Fibroblast of skin of right quadriceps (primary cell): Measurements from ENCODE around the gene PSMB9.
"Not testable (repeated sequence)": the region's sequence is repeated elsewhere in the genome, so short reads cannot be mapped to it uniquely, and the experiment has no call there.

Source experiments
- DNase-seq: peaks from one replicate; pipeline ENCODE4 v3.0.0-alpha.2; 2013

Gene PSMB9

GRCh38 chr6:32853541-32854375, at the start of gene PSMB9, which contains the start of gene TAP1:
TSS of gene PSMB9 (plus strand) at chr6:32854192. CDS start at chr6:32854230, 38 bp downstream.
TSS of gene TAP1 (minus strand) at chr6:32853704. CDS start at chr6:32853636, 68 bp downstream.
- DNase-seq, result peak; percentile 89

GRCh38 chr6:32805404-32805803, 48.6 kb upstream of the PSMB9 start:
- not testable (repeated sequence) for DNase-seq

- no peak for DNase-seq
Observed at GRCh38 chr6:32807020-32807580, 46.9 kb upstream of the PSMB9 start.

GRCh38 chr6:32809171-32809570, 44.8 kb upstream of the PSMB9 start:
- no peak for DNase-seq

GRCh38 chr6:32814145-32814544, 39.8 kb upstream of the PSMB9 start:
- no peak for DNase-seq

GRCh38 chr6:32815115-32815514, 38.9 kb upstream of the PSMB9 start:
- peak; percentile 45 for DNase-seq

- DNase-seq, result no peak
Observed at GRCh38 chr6:32815996-32816395, 38.0 kb upstream of the PSMB9 start.

- DNase-seq, result no peak
Observed at GRCh38 chr6:32816746-32817204, 37.2 kb upstream of the PSMB9 start, which contains the start of gene HLA-DOB. TSS of gene HLA-DOB (minus strand) at chr6:32817002. CDS start at chr6:32816951, 51 bp downstream.

- no peak for DNase-seq
Observed at GRCh38 chr6:32818867-32819266, 35.1 kb upstream of the PSMB9 start.

GRCh38 chr6:32819729-32820128, 34.3 kb upstream of the PSMB9 start:
- DNase-seq, result peak; percentile 79

GRCh38 chr6:32825966-32826365, 28.0 kb upstream of the PSMB9 start:
- peak; percentile 47 for DNase-seq

GRCh38 chr6:32827025-32827424, 27.0 kb upstream of the PSMB9 start:
- no peak for DNase-seq

- no peak for DNase-seq
Observed at GRCh38 chr6:32829495-32829894, 24.5 kb upstream of the PSMB9 start.

- no peak for DNase-seq
Observed at GRCh38 chr6:32830017-32830416, 24.0 kb upstream of the PSMB9 start.

GRCh38 chr6:32830936-32831335, 23.1 kb upstream of the PSMB9 start:
- DNase-seq, result no peak

- no peak for DNase-seq
Observed at GRCh38 chr6:32832535-32832934, 21.5 kb upstream of the PSMB9 start.

GRCh38 chr6:32833664-32834063, 20.3 kb upstream of the PSMB9 start:
- no peak for DNase-seq

GRCh38 chr6:32835167-32835893, 18.7 kb upstream of the PSMB9 start:
- no peak for DNase-seq

- no peak for DNase-seq
Observed at GRCh38 chr6:32836873-32837272, 17.1 kb upstream of the PSMB9 start.

GRCh38 chr6:32837651-32838113, 16.3 kb upstream of the PSMB9 start:
- no peak for DNase-seq

- DNase-seq, result peak; percentile 89
Observed at GRCh38 chr6:32838114-32838958, 15.7 kb upstream of the PSMB9 start, which contains the start of gene TAP2. TSS of gene TAP2 (minus strand) at chr6:32838739. CDS start at chr6:32838233, 506 bp downstream.

GRCh38 chr6:32839356-32839755, 14.6 kb upstream of the PSMB9 start:
- no peak for DNase-seq
